K562 (cell line): ENCODE data around the gene NGDN.

Experiments
- CREB1 ChIP-seq, 2 experiments: sonication (generic) in 1 of 2; formaldehyde crosslinking in 1 of 2; IDR thresholded peaks; 2 replicates each; pipeline versions ENCODE4 v1.6.1 to v1.8.0; 2012 to 2022; ENCODE audit warnings: inconsistent platforms in 1 of 2, mild to moderate bottlenecking in 1 of 2, missing genetic modification reagents in 1 of 2, moderate library complexity in 1 of 2
- PHF8 ChIP-seq: fragments of 200-600 bp; sonication (generic); IDR thresholded peaks from 2 replicates; pipeline ENCODE4 v1.6.1; 2012; ENCODE audit warnings: mixed run types, mild to moderate bottlenecking, inconsistent platforms, low read length, moderate library complexity, borderline replicate concordance
- ZNF644 ChIP-seq: fragments of 200-800 bp; sonication (Bioruptor generic); IDR thresholded peaks from 2 replicates; pipeline ENCODE4 v1.6.1; 2016; ENCODE audit warnings: low read depth, missing genetic modification characterization, missing compliant biosample characterization
- TF ChIP-seq, protein P1 (sequence below), 3 experiments: IDR thresholded peaks in 2 of 3; conservative IDR thresholded peaks in 1 of 3; 2 replicates each; pipeline ENCODE4 v1.5.1; 2011 to 2012; ENCODE audit warnings: low read length in 3 of 3, mild to moderate bottlenecking in 3 of 3, control low read depth in 2 of 3, improper control_type of control experiment in 1 of 3, inconsistent platforms in 1 of 3, low read depth in 1 of 3, mixed read lengths in 1 of 3, moderate library complexity in 1 of 3; ENCODE audit not compliant: insufficient read depth in 2 of 3

DNA sequence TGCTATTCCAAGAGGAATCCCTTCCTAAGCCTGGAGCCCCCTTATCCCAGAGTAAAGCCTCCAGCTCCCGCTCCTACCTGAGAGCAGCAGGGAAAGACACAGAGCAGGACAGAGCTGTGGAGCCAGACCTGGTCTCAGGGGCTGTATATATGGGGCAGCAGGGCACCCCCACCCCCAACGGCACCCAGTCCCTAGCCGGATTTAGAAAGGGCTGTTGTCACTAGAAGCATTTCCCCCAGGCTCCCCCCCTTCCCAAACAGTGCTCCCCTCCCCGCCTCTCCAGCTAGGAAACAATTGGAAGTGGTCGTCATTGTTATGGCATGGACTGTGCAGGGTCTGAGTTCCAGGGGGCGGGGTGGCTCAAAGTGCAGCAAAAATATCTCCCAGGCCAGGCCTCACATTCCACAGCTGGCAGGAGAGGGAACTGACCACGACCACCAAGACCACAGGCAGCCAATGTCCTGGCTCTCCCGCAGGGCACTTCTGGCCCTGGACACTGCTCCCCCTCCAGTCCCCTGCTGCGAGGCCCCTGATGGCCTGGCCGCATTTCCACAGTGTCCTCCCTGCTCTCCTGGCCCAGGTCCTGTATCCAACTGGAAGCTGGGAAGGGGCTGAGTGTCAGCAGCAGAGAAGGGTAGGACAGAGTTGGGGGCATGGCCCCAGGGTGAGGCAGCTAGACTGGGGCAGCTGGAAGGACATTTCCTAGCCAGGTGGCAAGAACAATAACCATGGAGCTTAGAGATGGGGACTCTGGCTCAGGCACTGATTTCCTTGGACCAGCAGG, 33.8 kb upstream of the NGDN start, which contains the start of gene MYH7:
- TF ChIP-seq CREB1 (IDR thresholded peaks at IDR 0.05), result no peak
- TF ChIP-seq CREB1 (CRISPR knock-in tag; IDR thresholded peaks at IDR 0.05), result no peak
- TF ChIP-seq ZNF644 (tag), result no peak
- TF ChIP-seq, protein P1, sequence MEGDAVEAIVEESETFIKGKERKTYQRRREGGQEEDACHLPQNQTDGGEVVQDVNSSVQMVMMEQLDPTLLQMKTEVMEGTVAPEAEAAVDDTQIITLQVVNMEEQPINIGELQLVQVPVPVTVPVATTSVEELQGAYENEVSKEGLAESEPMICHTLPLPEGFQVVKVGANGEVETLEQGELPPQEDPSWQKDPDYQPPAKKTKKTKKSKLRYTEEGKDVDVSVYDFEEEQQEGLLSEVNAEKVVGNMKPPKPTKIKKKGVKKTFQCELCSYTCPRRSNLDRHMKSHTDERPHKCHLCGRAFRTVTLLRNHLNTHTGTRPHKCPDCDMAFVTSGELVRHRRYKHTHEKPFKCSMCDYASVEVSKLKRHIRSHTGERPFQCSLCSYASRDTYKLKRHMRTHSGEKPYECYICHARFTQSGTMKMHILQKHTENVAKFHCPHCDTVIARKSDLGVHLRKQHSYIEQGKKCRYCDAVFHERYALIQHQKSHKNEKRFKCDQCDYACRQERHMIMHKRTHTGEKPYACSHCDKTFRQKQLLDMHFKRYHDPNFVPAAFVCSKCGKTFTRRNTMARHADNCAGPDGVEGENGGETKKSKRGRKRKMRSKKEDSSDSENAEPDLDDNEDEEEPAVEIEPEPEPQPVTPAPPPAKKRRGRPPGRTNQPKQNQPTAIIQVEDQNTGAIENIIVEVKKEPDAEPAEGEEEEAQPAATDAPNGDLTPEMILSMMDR (IDR thresholded peaks at IDR 0.05 in 2 of 3, conservative IDR thresholded peaks at IDR 0.05 in 1 of 3; ENCODE audit: insufficient read depth in 2 of 3, low read depth in 1 of 3, low read length in 3 of 3), result no peak
- TF ChIP-seq PHF8, result no peak
